ENCODE results near the gene CXCR6.

The CXCR6 gene

GRCh38 chr3:45975686-45976085 lies 32.4 kb downstream of the CXCR6 start:
- intact Hi-C loops (cut with micrococcal nuclease): no loop called here
- H3K27ac Mint-ChIP-seq: no peak overlapping the region
- peaks cover 3% of the 10 kb centered on the region for H3K27me3 Mint-ChIP-seq
- H3K9me3 Mint-ChIP-seq: no peaks in the 10 kb centered on the region
- no peak overlapping the region for H3K4me3 Mint-ChIP-seq
- peaks cover 35% of the 10 kb centered on the region for H3K4me1 Mint-ChIP-seq (ENCODE audit: low read depth)
- peaks cover 52% of the 10 kb centered on the region for H3K36me3 Mint-ChIP-seq (ENCODE audit: low read depth)

- Mint-ChIP-seq H3K36me3 (ENCODE audit: low read depth) (peaks cover 58% of the 10 kb centered on the region), H3K4me1 (ENCODE audit: low read depth) (peaks cover 34% of the 10 kb centered on the region), H3K4me3 (no peak overlapping the region), H3K27me3 (peaks cover 3% of the 10 kb centered on the region), H3K27ac (no peak overlapping the region), H3K9me3 (no peaks in the 10 kb centered on the region)
- intact Hi-C loops (cut with micrococcal nuclease): no loop called here
These were observed 33.2 kb downstream of the CXCR6 start for GRCh38 chr3:45976191-45977091.

GRCh38 chr3:45978006-45978761 lies 34.9 kb downstream of the CXCR6 start:
- peaks cover 3% of the 10 kb centered on the region for H3K27me3 Mint-ChIP-seq
- peaks cover 66% of the 10 kb centered on the region for H3K36me3 Mint-ChIP-seq (ENCODE audit: low read depth)
- H3K27ac Mint-ChIP-seq: no peak overlapping the region
- peaks cover 22% of the 10 kb centered on the region for H3K4me1 Mint-ChIP-seq (ENCODE audit: low read depth)
- intact Hi-C loops (cut with micrococcal nuclease): no loop called here
- no peaks in the 10 kb centered on the region for H3K9me3 Mint-ChIP-seq
- no peak overlapping the region for H3K4me3 Mint-ChIP-seq

GRCh38 chr3:45979378-45979777 lies 36.1 kb downstream of the CXCR6 start:
- H3K36me3 Mint-ChIP-seq (ENCODE audit: low read depth): peaks cover 77% of the 10 kb centered on the region
- no peak overlapping the region for H3K4me3 Mint-ChIP-seq
- H3K4me1 Mint-ChIP-seq (ENCODE audit: low read depth): peaks cover 15% of the 10 kb centered on the region
- no peak overlapping the region for H3K27ac Mint-ChIP-seq
- peaks cover 3% of the 10 kb centered on the region for H3K27me3 Mint-ChIP-seq
- H3K9me3 Mint-ChIP-seq: no peaks in the 10 kb centered on the region
- intact Hi-C loops (cut with micrococcal nuclease): no loop called here

- H3K27ac Mint-ChIP-seq: no peak overlapping the region
- peaks cover 15% of the 10 kb centered on the region for H3K4me1 Mint-ChIP-seq (ENCODE audit: low read depth)
- peaks cover 2% of the 10 kb centered on the region for H3K27me3 Mint-ChIP-seq
- H3K36me3 Mint-ChIP-seq (ENCODE audit: low read depth): peaks cover 77% of the 10 kb centered on the region
- no peaks in the 10 kb centered on the region for H3K9me3 Mint-ChIP-seq
- no peak overlapping the region for H3K4me3 Mint-ChIP-seq
- intact Hi-C loops (cut with micrococcal nuclease): no loop called here
These were observed 37.1 kb downstream of the CXCR6 start for GRCh38 chr3:45980229-45980813.

GRCh38 chr3:45980819-45981218 lies 37.6 kb downstream of the CXCR6 start:
- Mint-ChIP-seq H3K9me3 (no peaks in the 10 kb centered on the region), H3K27ac (no peak overlapping the region), H3K36me3 (ENCODE audit: low read depth) (peaks cover 72% of the 10 kb centered on the region), H3K4me1 (ENCODE audit: low read depth) (peaks cover 10% of the 10 kb centered on the region), H3K27me3 (no peaks in the 10 kb centered on the region), H3K4me3 (no peak overlapping the region)
- intact Hi-C loops (cut with micrococcal nuclease): no loop called here

- intact Hi-C loops (cut with micrococcal nuclease): no loop called here
- H3K4me3 Mint-ChIP-seq: no peak overlapping the region
- H3K27ac Mint-ChIP-seq: no peak overlapping the region
- H3K4me1 Mint-ChIP-seq (ENCODE audit: low read depth): peaks cover 7% of the 10 kb centered on the region
- no peaks in the 10 kb centered on the region for H3K27me3 Mint-ChIP-seq
- no peaks in the 10 kb centered on the region for H3K9me3 Mint-ChIP-seq
- peaks cover 66% of the 10 kb centered on the region for H3K36me3 Mint-ChIP-seq (ENCODE audit: low read depth)
These were observed 38.2 kb downstream of the CXCR6 start for GRCh38 chr3:45981346-45982074.

GRCh38 chr3:45983770-45984169 lies 40.5 kb downstream of the CXCR6 start:
- Mint-ChIP-seq H3K27me3 (peaks cover 3% of the 10 kb centered on the region), H3K36me3 (ENCODE audit: low read depth) (peaks cover 47% of the 10 kb centered on the region), H3K27ac (no peak overlapping the region), H3K4me1 (ENCODE audit: low read depth) (peaks cover 26% of the 10 kb centered on the region), H3K4me3 (no peak overlapping the region), H3K9me3 (no peaks in the 10 kb centered on the region)
- intact Hi-C loops (cut with micrococcal nuclease): no loop called here

GRCh38 chr3:45984331-45985312 lies 41.4 kb downstream of the CXCR6 start:
- no peak overlapping the region for H3K27ac Mint-ChIP-seq
- intact Hi-C loops (cut with micrococcal nuclease): no loop called here
- H3K4me1 Mint-ChIP-seq (ENCODE audit: low read depth): peaks cover 32% of the 10 kb centered on the region
- H3K27me3 Mint-ChIP-seq: peaks cover 3% of the 10 kb centered on the region
- H3K4me3 Mint-ChIP-seq: no peak overlapping the region
- peaks cover 41% of the 10 kb centered on the region for H3K36me3 Mint-ChIP-seq (ENCODE audit: low read depth)
- no peaks in the 10 kb centered on the region for H3K9me3 Mint-ChIP-seq

GRCh38 chr3:45985532-45986302 lies 42.5 kb downstream of the CXCR6 start:
- intact Hi-C loops (cut with micrococcal nuclease): no loop called here
- peaks cover 3% of the 10 kb centered on the region for H3K27me3 Mint-ChIP-seq
- H3K27ac Mint-ChIP-seq: no peak overlapping the region
- peaks cover 35% of the 10 kb centered on the region for H3K36me3 Mint-ChIP-seq (ENCODE audit: low read depth)
- no peaks in the 10 kb centered on the region for H3K9me3 Mint-ChIP-seq
- no peak overlapping the region for H3K4me3 Mint-ChIP-seq
- peaks cover 35% of the 10 kb centered on the region for H3K4me1 Mint-ChIP-seq (ENCODE audit: low read depth)

GRCh38 chr3:45986303-45986982 lies 43.2 kb downstream of the CXCR6 start:
- Mint-ChIP-seq H3K36me3 (ENCODE audit: low read depth) (peaks cover 28% of the 10 kb centered on the region), H3K4me1 (ENCODE audit: low read depth) (peaks cover 35% of the 10 kb centered on the region)
- intact Hi-C loops (cut with micrococcal nuclease): no loop called here

More at GRCh38 chr3:45986303-45986982, 43.2 kb downstream of the CXCR6 start:
- Mint-ChIP-seq H3K9me3 (no peaks in the 10 kb centered on the region), H3K27me3 (peaks cover 3% of the 10 kb centered on the region), H3K4me3 (no peak overlapping the region), H3K27ac (no peak overlapping the region)
